H9 (cell line): ENCODE measurements around the gene TBC1D1. TPM values are rescaled to one million over a fixed set of nuclear protein-coding genes. Genes with fewer than 3 reads are reported as not detected.

Experiments
- DNase-seq: peaks from one replicate; pipeline ENCODE4 v3.0.0-alpha.2; 2017
- H2AFZ ChIP-seq: one replicate; pipeline ENCODE4 v1.6.1; 2013; ENCODE audit warnings: mild to moderate bottlenecking, low read length, control low read depth, moderate library complexity
- H2AK5ac ChIP-seq: 2 replicates; pipeline ENCODE4 v1.6.1; 2013; ENCODE audit warnings: low read length, control low read depth, mixed read lengths; ENCODE audit not compliant: insufficient read length
- H2BK120ac ChIP-seq: one replicate; pipeline ENCODE4 v1.6.1; 2013; ENCODE audit warnings: low read depth, mild to moderate bottlenecking, low read length, control low read depth, inconsistent platforms; ENCODE audit not compliant: poor library complexity, severe bottlenecking
- H2BK12ac ChIP-seq: 2 replicates; pipeline ENCODE4 v1.6.1; 2013; ENCODE audit warnings: low read length, control low read depth, mixed read lengths, low read depth; ENCODE audit not compliant: insufficient read length
- H2BK15ac ChIP-seq: 2 replicates; pipeline ENCODE4 v1.6.1; 2013; ENCODE audit warnings: low read depth, low read length, control low read depth
- H2BK20ac ChIP-seq: one replicate; pipeline ENCODE4 v1.6.1; 2013; ENCODE audit warnings: low read depth, mild to moderate bottlenecking, low read length, control low read depth, inconsistent platforms; ENCODE audit not compliant: poor library complexity, severe bottlenecking
- H2BK5ac ChIP-seq: 2 replicates; pipeline ENCODE4 v1.6.1; 2013; ENCODE audit warnings: low read length, control low read depth, mixed read lengths; ENCODE audit not compliant: insufficient read length
- H3K14ac ChIP-seq: 2 replicates; pipeline ENCODE4 v1.6.1; 2013; ENCODE audit warnings: low read length, control low read depth; ENCODE audit not compliant: insufficient read depth
- H3K18ac ChIP-seq: 2 replicates; pipeline ENCODE4 v1.6.1; 2013; ENCODE audit warnings: low read depth, mild to moderate bottlenecking, mixed read lengths, low read length, control low read depth; ENCODE audit not compliant: insufficient read length
- H3K23ac ChIP-seq: 2 replicates; pipeline ENCODE4 v1.6.1; 2013; ENCODE audit warnings: low read length, control low read depth, mixed read lengths, low read depth; ENCODE audit not compliant: insufficient read length
- H3K23me2 ChIP-seq: 2 replicates; pipeline ENCODE4 v1.6.1; 2013; ENCODE audit warnings: low read depth, mild to moderate bottlenecking, mixed read lengths, low read length, control low read depth; ENCODE audit not compliant: insufficient read length, poor library complexity, severe bottlenecking
- H3K27ac ChIP-seq: 2 replicates; pipeline ENCODE4 v1.5.1; 2013; ENCODE audit warnings: low read length, control low read depth, mixed read lengths, low read depth; ENCODE audit not compliant: insufficient read length
- H3K27me3 ChIP-seq: 2 replicates; pipeline ENCODE4 v1.6.1; 2013; ENCODE audit warnings: low read length, control low read depth, inconsistent platforms; ENCODE audit not compliant: insufficient read depth
- H3K4ac ChIP-seq: 2 replicates; pipeline ENCODE4 v1.6.1; 2013; ENCODE audit warnings: low read depth, mild to moderate bottlenecking, control low read depth, inconsistent platforms, low read length, moderate library complexity
- H3K4me1 ChIP-seq: 2 replicates; pipeline ENCODE4 v1.6.1; 2013; ENCODE audit warnings: low read length, control low read depth, inconsistent platforms; ENCODE audit not compliant: insufficient read depth
- H3K4me2 ChIP-seq: 2 replicates; pipeline ENCODE4 v1.6.1; 2013; ENCODE audit warnings: low read length, control low read depth, mixed read lengths; ENCODE audit not compliant: insufficient read length, insufficient read depth
- H3K56ac ChIP-seq: 2 replicates; pipeline ENCODE4 v1.6.1; 2013; ENCODE audit warnings: low read depth, mild to moderate bottlenecking, mixed read lengths, low read length, control low read depth; ENCODE audit not compliant: insufficient read length
- H3K79me1 ChIP-seq: 2 replicates; pipeline ENCODE4 v1.6.1; 2013; ENCODE audit warnings: low read depth, mild to moderate bottlenecking, moderate library complexity, low read length, control low read depth, inconsistent platforms; ENCODE audit not compliant: insufficient read depth, poor library complexity, severe bottlenecking
- H3K79me2 ChIP-seq: 2 replicates; pipeline ENCODE4 v1.6.1; 2013; ENCODE audit warnings: low read length, control low read depth, inconsistent platforms; ENCODE audit not compliant: insufficient read depth
- H3K9ac ChIP-seq: 2 replicates; pipeline ENCODE4 v1.6.1; 2013; ENCODE audit warnings: low read length, control low read depth, mixed read lengths; ENCODE audit not compliant: insufficient read length; ENCODE audit errors: extremely low read depth
- H3K9me3 ChIP-seq: one replicate; pipeline ENCODE4 v1.6.1; 2013; ENCODE audit warnings: low read depth, low read length, inconsistent platforms; ENCODE audit not compliant: control insufficient read depth
- H3T11ph ChIP-seq: one replicate; pipeline ENCODE4 v1.6.1; 2013; ENCODE audit warnings: mild to moderate bottlenecking, low read length, control low read depth, inconsistent platforms
- H4K20me1 ChIP-seq: one replicate; pipeline ENCODE4 v1.6.1; 2013; ENCODE audit not compliant: control insufficient read depth, insufficient read length, insufficient read depth
- H4K5ac ChIP-seq: 2 replicates; pipeline ENCODE4 v1.6.1; 2013; ENCODE audit warnings: low read depth, mild to moderate bottlenecking, mixed read lengths, low read length, control low read depth; ENCODE audit not compliant: insufficient read length
- H4K8ac ChIP-seq: replicated peaks from 2 replicates; pipeline ENCODE4 v1.6.1; 2013; ENCODE audit warnings: low read length, control low read depth, mixed read lengths, low read depth; ENCODE audit not compliant: insufficient read length
- H4K91ac ChIP-seq: 2 replicates; pipeline ENCODE4 v1.6.1; 2013; ENCODE audit warnings: low read depth, mild to moderate bottlenecking, moderate library complexity, mixed read lengths, low read length, control low read depth; ENCODE audit not compliant: insufficient read length
- H3K27ac Mint-ChIP-seq, 3 experiments: 2 replicates in 2 of 3; 3 replicates in 1 of 3; pipeline ENCODE4 v1.8.0; 2020 to 2021; ENCODE audit warnings: mixed read lengths in 3 of 3, mild to moderate bottlenecking in 1 of 3, moderate library complexity in 1 of 3
- H3K27me3 Mint-ChIP-seq: 2 replicates; pipeline ENCODE4 v1.8.0; 2021; ENCODE audit warnings: low read depth, mild to moderate bottlenecking, moderate library complexity, mixed read lengths
- H3K36me3 Mint-ChIP-seq, 3 experiments: 2 replicates in 2 of 3; 3 replicates in 1 of 3; pipeline ENCODE4 v1.8.0; 2020 to 2021; ENCODE audit warnings: low read depth in 3 of 3, mixed read lengths in 3 of 3; ENCODE audit not compliant: insufficient read depth in 1 of 3
- H3K4me1 Mint-ChIP-seq, 2 experiments: 2 replicates each; pipeline ENCODE4 v1.8.0; 2020; ENCODE audit warnings: mixed read lengths in 2 of 2
- H3K4me3 Mint-ChIP-seq, 2 experiments: 2 replicates in 1 of 2; 3 replicates in 1 of 2; pipeline ENCODE4 v1.8.0; 2020 to 2021; ENCODE audit warnings: mild to moderate bottlenecking in 2 of 2, mixed read lengths in 2 of 2, moderate library complexity in 1 of 2
- H3K9me3 Mint-ChIP-seq, 2 experiments: 2 replicates in 1 of 2; 3 replicates in 1 of 2; pipeline ENCODE4 v1.8.0; 2020; ENCODE audit warnings: mild to moderate bottlenecking in 2 of 2, mixed read lengths in 2 of 2, moderate library complexity in 1 of 2
- CTCF ChIP-seq: fragments of 200-600 bp; sonication (generic); conservative IDR thresholded peaks from 3 replicates; pipeline ENCODE4 v1.8.0; 2021; ENCODE audit warnings: antibody characterized with exemption, mild to moderate bottlenecking
- WGBS: extraction: QIAGEN DNeasy Blood & Tissue Kit; methylation state at CpG from one replicate; pipeline ENCODE4 v1.1.7; 2013; ENCODE audit warnings: missing lambda C conversion rate, low lambda C conversion rate, mixed read lengths; ENCODE audit not compliant: insufficient read length; ENCODE audit errors: extremely low coverage; 5-methylcytosine and 5-hydroxymethylcytosine counted together
- total RNA-seq: library from RNA; stranded (reverse); gene quantifications from 2 replicates; pipeline ENCODE4 v1.2.1, GENCODE V29; 2021

Gene TBC1D1
- total RNA-seq, 1 experiment from 2014 or later = 109 TPM

- Mint-ChIP-seq H3K4me1 (peaks cover 9 to 12% of the 10 kb centered on the region in 2 experiments), H3K9me3 (no peaks in the 10 kb centered on the region), H3K27me3 (no peaks in the 10 kb centered on the region), H3K4me3 (no peak overlapping the region), H3K36me3 (peaks cover 13 to 46% (median 29%) of the 10 kb centered on the region in 3 experiments; a peak in 5 of 7 replicates), H3K27ac (no peak overlapping the region)
- H2AFZ ChIP-seq = no peak overlapping the region
- H3K4me2 ChIP-seq = no peak overlapping the region
- H4K91ac ChIP-seq = no peak overlapping the region
- no peak overlapping the region for H3K56ac ChIP-seq
- no peaks in the 10 kb centered on the region; the same call in 1 of the 2 replicates for H3K4me1 ChIP-seq
- no peak overlapping the region for H3T11ph ChIP-seq
- no peak overlapping the region for H2AK5ac ChIP-seq
- WGBS = no CpG with 5 or more reads among the region's 7 CpGs
- no peak for DNase-seq
- no peaks in the 10 kb centered on the region for H3K9me3 ChIP-seq
- H3K23ac ChIP-seq = no peak overlapping the region
- H4K8ac ChIP-seq = no peak overlapping the region
- H3K14ac ChIP-seq = no peak overlapping the region
- no peak overlapping the region for H3K18ac ChIP-seq
- H3K23me2 ChIP-seq = no peaks in the 10 kb centered on the region
- H3K27ac ChIP-seq = no peak overlapping the region
- no peaks in the 10 kb centered on the region for H4K20me1 ChIP-seq
- no peak overlapping the region for H2BK15ac ChIP-seq
- no peaks in the 10 kb centered on the region for H3K79me2 ChIP-seq
- H2BK120ac ChIP-seq = no peak overlapping the region
- H3K27me3 ChIP-seq = no peaks in the 10 kb centered on the region
- no peak overlapping the region for H2BK12ac ChIP-seq
- H4K5ac ChIP-seq = no peak overlapping the region
- H3K79me1 ChIP-seq = no peaks in the 10 kb centered on the region
- no peak for TF ChIP-seq CTCF
- H3K4ac ChIP-seq = no peak overlapping the region
- H2BK5ac ChIP-seq = no peak overlapping the region
- H3K9ac ChIP-seq = no peak overlapping the region
- H2BK20ac ChIP-seq = no peak overlapping the region
Observed at GRCh38 chr4:38044060-38044459, 153.2 kb downstream of the TBC1D1 start.
